Stimulated activated CD8-positive, alpha-beta memory T cell treated with anti-CD3 and anti-CD28 coated beads, Interleukin-15, amount 100 ng/mL, for 24 hours (primary cell): ENCODE results near the gene GREM2.

Source experiments
- DNase-seq: peaks from one replicate; pipeline ENCODE4 v3.0.0-alpha.2; 2020; ENCODE audit warnings: low read depth

Gene GREM2

GRCh38 chr1:240559781-240560180, 52.2 kb downstream of the GREM2 start:
- DNase-seq: no peak

- no peak for DNase-seq
Measured at GRCh38 chr1:240555524-240555923, 56.4 kb downstream of the GREM2 start.

GRCh38 chr1:240553351-240553750, 58.6 kb downstream of the GREM2 start:
- no peak for DNase-seq

DNA sequence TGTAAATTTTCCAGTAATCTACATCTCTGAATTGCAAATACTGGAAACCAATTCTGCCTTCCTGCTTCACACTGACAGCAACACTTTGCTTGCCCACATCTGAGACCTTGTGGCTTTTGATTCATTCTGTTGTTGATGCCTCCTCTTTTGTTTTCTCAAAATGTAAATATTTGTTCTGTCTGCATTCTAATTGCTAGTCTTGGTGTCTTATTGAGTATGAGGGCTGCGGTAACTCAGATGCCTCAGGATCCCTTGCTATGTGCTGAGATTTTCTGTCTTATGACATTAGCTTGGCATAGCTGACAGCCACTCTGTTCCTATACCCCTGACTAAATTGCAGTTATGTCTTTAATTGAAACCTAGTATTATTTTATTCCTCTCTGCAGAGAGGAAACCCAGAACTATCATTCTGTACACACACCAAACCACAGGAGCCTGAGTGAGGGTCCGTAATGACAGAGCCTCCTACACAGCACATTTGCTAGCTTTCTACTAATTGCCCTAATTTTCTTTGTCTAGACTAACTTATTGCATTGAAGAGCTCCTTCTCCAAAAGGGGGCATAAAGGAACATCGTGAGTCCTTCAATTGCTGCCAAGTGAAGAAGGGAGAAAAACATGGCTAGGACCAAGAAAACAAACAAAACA, 72.1 kb downstream of the GREM2 start:
- DNase-seq: no peak

DNA sequence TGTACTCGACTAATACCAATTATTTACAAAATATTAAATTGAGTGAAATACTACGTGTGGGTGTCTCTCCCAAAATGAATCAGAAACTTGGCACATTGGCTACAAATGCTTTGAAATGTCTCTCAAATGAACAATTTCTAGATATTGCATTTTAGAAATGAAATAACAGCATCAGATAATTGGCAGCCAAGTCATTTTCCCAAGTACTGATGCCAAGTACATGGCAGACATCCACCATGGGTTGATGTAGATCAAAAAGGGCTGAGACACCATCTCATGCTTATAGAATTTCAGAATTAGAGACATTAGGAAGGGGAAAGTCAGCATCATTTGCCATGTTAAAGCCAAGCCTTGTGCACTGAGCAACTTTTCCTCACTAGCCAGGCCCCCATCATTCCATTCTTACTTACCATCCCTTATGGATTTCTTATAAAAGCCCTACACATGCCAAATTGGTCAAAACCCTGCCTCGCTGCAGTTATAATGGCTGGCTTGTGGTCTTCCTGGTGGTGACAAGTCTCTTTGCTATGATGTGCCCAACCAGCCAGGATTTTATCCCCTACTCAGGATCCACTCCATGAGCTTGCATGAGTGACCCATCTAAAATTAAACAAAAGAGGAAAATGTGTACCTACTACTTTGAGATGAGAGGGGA, 73.1 kb downstream of the GREM2 start:
- no peak for DNase-seq

DNA sequence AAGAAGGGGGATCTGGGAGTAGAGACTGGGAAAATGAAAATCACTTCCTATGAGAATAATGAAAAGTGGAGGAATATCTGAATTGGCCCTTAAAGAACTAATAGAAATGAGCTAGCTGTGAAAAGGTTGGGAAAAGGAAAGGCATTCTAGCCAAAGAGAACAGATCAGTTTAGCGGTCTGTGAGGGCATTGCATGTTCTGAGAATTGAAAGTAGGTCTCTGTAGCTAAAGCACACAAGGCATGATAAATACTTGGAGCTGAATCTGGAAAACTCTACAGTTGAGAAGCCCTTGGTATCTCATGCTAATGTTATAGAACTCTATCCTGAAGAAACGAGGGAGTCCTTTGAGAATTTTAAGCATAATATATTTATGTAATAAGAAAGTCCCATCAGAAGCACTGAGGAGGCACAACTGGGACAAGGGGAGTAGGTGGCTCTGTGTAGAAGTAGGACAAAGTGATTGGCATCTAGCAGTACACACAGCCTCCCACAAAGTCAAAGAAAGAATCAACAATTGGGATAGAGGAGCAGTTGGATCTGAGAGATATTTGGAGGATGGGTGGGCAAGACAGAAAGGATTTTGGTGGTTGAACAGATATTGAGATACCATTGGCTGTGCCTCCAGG, 78.7 kb downstream of the GREM2 start:
- DNase-seq: no peak

GRCh38 chr1:240528591-240528990, 83.4 kb downstream of the GREM2 start:
- DNase-seq: no peak

- no peak for DNase-seq
Measured at GRCh38 chr1:240527086-240527485, 84.9 kb downstream of the GREM2 start.

- no peak for DNase-seq
Measured at GRCh38 chr1:240526312-240526711, 85.6 kb downstream of the GREM2 start.

GRCh38 chr1:240524356-240525069, 87.4 kb downstream of the GREM2 start:
- DNase-seq: no peak

GRCh38 chr1:240522122-240522822, 89.7 kb downstream of the GREM2 start:
- no peak for DNase-seq

DNA sequence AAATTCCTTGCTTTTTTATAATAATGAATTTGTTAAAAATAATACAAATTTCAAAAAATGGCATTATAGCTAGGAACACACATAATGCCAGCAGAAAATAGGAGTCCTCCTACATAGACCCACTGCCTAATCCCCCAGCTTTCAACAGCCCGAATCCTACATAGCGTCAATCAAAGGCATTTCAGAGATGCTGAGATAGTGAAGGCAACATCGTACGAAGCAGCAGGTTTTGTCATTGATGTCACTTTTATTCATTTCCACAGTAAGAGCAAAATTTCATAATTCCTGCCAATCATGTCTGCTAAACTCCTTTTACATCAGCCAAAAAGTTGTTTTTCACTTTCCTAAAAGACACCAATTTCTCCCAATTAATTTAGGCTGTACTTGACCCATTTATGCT, 94.1 kb downstream of the GREM2 start:
- no peak for DNase-seq

GRCh38 chr1:240516069-240516468, 95.9 kb downstream of the GREM2 start:
- DNase-seq: no peak

- DNase-seq: no peak
Measured at GRCh38 chr1:240515505-240515904, 96.5 kb downstream of the GREM2 start.

GRCh38 chr1:240511789-240512188, 100.2 kb downstream of the GREM2 start:
- no peak for DNase-seq

DNA sequence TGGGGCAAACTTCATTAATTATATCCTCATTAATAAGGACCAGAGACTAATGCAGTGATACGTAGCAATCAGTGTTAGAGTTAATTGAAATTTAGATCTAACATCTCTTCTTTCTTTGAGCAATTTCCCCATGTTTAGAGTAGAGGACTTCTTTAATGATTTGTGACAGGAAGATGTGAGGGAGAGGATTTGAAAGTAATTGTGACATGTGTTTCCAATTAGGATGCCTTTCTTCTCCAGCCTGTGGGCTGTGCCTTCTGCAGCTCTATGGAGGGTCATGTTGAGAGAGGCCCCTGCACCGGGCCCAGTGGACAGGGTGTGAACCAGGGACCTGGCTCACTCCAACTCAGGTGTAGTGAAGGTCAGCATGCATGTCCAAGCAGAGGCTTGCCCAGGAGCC, 103.0 kb downstream of the GREM2 start:
- no peak for DNase-seq

DNA sequence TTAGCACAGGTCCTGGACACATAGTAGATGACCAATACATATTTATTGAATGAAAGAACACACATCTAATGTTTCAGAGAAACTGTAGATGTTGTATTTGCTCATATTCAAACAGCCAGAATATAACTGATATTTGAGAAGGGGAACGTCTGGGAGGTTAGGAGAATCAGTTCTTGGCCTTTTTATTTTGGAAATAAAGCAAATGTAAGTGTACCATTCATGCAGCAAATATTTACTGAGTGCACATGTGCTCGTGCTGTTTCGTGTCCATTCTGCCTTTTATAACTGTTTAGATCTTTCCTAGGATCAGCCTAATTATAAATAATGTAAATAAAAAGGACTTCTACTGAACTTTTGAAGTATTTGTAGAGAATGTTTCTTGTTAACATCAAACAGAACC, 103.8 kb downstream of the GREM2 start:
- DNase-seq: no peak

GRCh38 chr1:240506176-240506575, 105.8 kb downstream of the GREM2 start:
- no peak for DNase-seq

GRCh38 chr1:240503558-240503957, 108.4 kb downstream of the GREM2 start:
- no peak for DNase-seq

DNA sequence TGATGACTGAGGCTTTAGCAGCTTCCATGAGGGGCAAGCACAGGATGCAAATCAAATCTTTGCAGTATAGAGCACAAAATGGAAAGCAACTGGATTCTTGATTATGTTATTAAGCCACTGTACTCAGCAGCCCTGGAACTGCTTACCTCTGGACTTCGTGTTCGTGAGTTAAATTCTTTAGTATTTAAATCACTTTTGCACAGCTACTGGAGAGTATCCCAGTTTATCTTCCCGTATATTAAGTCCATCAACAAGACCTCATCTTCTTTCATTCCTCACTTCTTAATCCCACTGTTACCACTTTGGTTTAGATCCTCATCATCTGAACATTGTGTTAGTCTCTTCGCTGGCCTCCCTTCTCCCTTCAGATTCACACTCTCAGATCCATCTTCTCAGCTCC, 108.9 kb downstream of the GREM2 start:
- no peak for DNase-seq

- no peak for DNase-seq
Measured at GRCh38 chr1:240501115-240501514, 110.8 kb downstream of the GREM2 start.

GRCh38 chr1:240500647-240501046, 111.3 kb downstream of the GREM2 start:
- no peak for DNase-seq
